ENCODE measurements around the gene VPS37C.

- no peak for TF ChIP-seq POLR2A (IDR thresholded peaks at IDR 0.05)
- TF ChIP-seq CTCF (IDR thresholded peaks at IDR 0.05 in 8 of 11, conservative IDR thresholded peaks at IDR 0.05 in 3 of 11) = no peak
Observed at GRCh38 chr11:61121917-61122316, 39.3 kb downstream of the VPS37C start.
